Suprapubic skin (tissue), 3 donors: Measurements from ENCODE around the gene KIRREL3.

Experiments
- EP300 ChIP-seq: sonication (generic); formaldehyde crosslinking; IDR thresholded peaks from one replicate; pipeline ENCODE4 v1.6.1; 2017; ENCODE audit warnings: antibody characterized with exemption
- POLR2A ChIP-seq, 2 donors: fragments of 450-650 bp; IDR thresholded peaks; one replicate each; pipeline ENCODE4 v1.6.1; 2017; ENCODE audit warnings: antibody characterized with exemption in 2 of 2, mild to moderate bottlenecking in 2 of 2, moderate library complexity in 2 of 2
- TF ChIP-seq, protein P1 (sequence below), 2 donors: fragments of 200-600 bp in 1 of 2; fragments of 450-650 bp in 1 of 2; sonication (generic) in 1 of 2; IDR thresholded peaks; one replicate each; pipeline ENCODE4 v1.5.1; 2016 to 2019; ENCODE audit warnings: antibody characterized with exemption in 2 of 2, mild to moderate bottlenecking in 1 of 2, moderate library complexity in 1 of 2

DNA sequence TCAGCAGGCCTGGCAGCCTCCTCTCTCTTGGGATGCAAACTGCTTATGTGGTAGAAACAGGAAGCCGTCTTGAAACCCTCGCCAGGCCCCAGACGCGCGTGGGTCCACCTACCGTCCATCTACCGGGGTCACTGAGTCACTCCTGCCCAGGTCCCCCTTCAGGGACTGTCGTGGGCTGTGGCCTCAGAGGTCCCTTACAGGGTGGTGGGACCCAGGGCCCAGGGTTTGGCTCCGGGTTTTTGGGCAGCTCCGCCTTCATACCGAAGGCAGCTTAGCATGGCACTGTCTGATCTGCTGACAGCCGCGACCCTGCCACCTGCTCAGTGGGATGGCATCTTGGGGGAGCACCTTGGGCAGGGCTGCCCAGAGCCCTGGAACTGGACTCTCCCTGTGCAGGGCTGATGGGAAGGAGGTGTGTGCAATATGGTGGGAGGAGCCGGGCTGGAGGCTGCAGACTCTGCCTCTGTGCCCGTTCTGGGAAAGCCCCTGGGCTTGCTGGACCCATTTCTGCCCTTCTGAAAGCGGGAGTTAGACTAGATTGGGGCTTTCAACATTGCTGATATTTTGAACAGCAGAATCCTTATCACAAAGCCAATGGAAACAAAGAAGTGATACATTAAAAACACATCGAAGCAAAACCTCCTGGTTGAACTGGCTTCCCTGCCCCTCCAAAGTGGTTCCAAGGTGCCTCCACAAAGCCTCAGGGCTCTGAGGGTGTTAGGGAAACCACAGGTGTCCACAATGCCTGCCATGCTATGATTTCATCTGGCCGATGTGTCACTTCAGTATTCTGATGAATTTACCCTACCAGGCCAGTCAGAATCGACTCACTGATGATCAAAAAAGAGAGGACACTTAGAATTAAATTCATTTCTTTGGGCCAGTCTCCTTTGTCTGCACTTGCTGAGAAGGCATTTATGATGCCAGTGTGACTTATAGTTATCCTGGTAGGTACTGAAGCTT is 316.5 kb downstream of the KIRREL3 start:
- TF ChIP-seq, protein P1, sequence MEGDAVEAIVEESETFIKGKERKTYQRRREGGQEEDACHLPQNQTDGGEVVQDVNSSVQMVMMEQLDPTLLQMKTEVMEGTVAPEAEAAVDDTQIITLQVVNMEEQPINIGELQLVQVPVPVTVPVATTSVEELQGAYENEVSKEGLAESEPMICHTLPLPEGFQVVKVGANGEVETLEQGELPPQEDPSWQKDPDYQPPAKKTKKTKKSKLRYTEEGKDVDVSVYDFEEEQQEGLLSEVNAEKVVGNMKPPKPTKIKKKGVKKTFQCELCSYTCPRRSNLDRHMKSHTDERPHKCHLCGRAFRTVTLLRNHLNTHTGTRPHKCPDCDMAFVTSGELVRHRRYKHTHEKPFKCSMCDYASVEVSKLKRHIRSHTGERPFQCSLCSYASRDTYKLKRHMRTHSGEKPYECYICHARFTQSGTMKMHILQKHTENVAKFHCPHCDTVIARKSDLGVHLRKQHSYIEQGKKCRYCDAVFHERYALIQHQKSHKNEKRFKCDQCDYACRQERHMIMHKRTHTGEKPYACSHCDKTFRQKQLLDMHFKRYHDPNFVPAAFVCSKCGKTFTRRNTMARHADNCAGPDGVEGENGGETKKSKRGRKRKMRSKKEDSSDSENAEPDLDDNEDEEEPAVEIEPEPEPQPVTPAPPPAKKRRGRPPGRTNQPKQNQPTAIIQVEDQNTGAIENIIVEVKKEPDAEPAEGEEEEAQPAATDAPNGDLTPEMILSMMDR (IDR thresholded peaks at IDR 0.05): no peak
- TF ChIP-seq POLR2A (IDR thresholded peaks at IDR 0.05): no peak
- TF ChIP-seq EP300: no peak
